ENCODE measurements around the gene KPNA4.
"Not testable (repeated sequence)": the region's sequence is repeated elsewhere in the genome, so short reads cannot be mapped to it uniquely, and the experiment has no call there.

The KPNA4 gene

DNA sequence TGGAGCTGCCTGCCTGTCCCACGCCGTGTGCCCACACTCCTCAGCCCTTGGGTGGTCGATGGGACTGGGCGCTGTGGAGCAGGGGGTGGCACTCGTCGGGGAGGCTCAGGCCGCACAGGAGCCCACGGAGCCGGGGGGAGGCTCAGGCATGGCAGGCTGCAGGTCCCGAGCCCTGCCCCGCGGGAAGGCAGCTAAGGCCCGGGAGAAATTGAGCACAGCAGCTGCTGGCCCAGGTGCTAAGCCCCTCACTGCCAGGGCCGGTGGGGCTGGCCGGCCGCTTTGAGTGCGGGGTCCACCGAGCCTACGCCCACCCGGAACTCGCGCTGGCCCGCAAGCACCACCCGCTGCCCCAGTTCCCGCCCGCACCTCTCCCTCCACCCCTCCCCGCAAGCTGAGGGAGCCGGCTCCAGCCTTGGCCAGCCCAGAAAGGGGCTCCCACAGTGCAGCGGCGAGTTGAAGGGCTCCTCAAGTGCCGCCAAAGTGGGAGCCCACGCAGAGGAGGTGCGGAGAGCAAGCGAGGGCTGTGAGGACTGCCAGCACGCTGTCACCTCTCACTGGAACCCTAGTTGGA, 8.7 kb upstream of the KPNA4 start:
- not testable (repeated sequence) for DNase-seq (ENCODE audit: low read depth in 3 of 3)

- DNase-seq (ENCODE audit: low read depth in 3 of 3): no peak
Measured at GRCh38 chr3:160569894-160570652, 4.7 kb upstream of the KPNA4 start.

DNA sequence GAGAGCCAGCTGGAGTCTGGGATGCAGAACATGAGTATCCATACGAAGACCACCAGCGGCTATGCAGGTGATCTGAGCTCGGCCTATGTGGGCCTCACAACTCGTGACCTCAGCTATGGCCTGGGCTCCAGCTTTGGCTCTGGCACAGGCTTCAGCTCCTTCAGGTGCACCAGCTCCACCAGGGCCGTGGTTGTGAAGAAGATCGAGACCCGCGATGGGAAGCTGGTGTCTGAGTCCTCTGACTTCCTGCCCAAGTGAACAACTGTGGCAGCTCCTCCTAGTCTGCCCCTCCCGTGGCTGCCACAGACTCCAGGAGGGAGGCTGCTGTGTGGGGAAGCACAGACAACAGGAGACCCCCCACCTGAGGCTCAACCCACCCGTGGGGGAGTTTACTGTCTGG, 3.6 kb upstream of the KPNA4 start:
- no peak for DNase-seq (ENCODE audit: low read depth in 3 of 3)

DNA sequence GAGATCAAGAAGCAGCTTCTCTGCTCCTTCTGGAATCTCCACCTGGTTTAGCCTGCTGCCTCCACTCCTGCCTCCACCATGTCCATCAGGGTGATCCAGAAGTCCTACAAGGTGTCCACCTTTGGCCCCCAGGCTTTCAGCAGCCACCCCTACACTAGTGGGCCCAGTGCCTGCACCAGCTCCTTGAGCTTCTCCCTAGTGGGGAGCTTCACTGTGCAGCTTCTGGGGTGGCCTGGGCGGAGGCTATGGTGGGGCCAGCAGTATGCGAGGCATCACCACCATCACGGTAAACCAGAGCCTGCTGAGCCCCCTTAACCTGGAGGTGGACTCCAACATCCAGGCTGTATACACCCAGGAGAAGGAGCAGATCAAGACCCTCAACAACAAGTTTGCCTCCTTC, 2.4 kb upstream of the KPNA4 start:
- DNase-seq (ENCODE audit: low read depth in 3 of 3): no peak

GRCh38 chr3:160566499-160566898, 1.1 kb upstream of the KPNA4 start:
- DNase-seq (ENCODE audit: low read depth in 3 of 3): no peak

GRCh38 chr3:160564949-160565441, 376 bp downstream of the KPNA4 start:
- DNase-seq (ENCODE audit: low read depth in 3 of 3): no peak

GRCh38 chr3:160564258-160564911, 986 bp downstream of the KPNA4 start:
- no peak for DNase-seq (ENCODE audit: low read depth in 3 of 3)

- no peak for DNase-seq (ENCODE audit: low read depth in 3 of 3)
Measured at GRCh38 chr3:160562952-160563351, 2.4 kb downstream of the KPNA4 start.

DNA sequence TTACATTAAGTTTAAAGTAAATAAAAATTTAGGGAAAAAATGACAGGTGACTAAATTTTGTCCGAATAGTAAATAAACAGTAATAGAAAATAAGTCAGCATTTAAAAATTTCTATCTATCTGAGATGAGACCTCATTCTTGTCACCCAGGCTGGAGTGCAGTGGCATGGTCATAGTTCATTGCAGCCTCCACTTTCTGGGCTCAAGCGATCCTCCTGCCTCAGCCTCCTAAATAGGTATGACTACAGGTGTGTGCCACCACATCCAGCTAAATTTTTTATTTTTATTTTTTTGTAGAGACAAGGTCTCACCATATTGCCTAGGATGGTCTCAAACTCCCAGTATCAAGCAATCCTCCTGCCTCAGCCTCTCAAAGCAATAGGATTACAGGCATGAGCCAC, 7.8 kb downstream of the KPNA4 start:
- no peak for DNase-seq (ENCODE audit: low read depth in 3 of 3)

DNA sequence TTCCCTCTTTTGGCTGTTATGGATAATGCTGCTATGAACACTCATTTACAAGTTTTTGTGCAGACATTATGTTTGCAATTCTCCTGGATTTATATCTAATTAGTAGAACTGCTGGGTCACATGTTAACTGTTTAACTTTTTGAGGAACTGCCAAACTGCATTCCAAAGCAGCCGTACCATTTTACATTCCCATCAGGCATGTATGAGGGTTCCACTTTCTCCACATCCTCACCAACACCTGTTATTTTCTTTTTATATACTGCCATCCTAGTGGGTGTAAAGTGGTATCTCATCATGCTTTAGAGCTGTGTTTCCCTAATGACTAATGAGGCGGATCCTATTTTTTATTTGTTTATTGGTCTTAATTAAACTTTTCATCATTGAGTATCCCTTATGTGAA, 9.2 kb downstream of the KPNA4 start:
- no peak for DNase-seq (ENCODE audit: low read depth in 3 of 3)

GRCh38 chr3:160554980-160555379, 10.4 kb downstream of the KPNA4 start:
- DNase-seq (ENCODE audit: low read depth in 3 of 3): no peak

- no peak for DNase-seq (ENCODE audit: low read depth in 3 of 3)
Measured at GRCh38 chr3:160553827-160554226, 11.5 kb downstream of the KPNA4 start.

GRCh38 chr3:160546727-160547126, 18.6 kb downstream of the KPNA4 start:
- no peak for DNase-seq (ENCODE audit: low read depth in 3 of 3)

DNA sequence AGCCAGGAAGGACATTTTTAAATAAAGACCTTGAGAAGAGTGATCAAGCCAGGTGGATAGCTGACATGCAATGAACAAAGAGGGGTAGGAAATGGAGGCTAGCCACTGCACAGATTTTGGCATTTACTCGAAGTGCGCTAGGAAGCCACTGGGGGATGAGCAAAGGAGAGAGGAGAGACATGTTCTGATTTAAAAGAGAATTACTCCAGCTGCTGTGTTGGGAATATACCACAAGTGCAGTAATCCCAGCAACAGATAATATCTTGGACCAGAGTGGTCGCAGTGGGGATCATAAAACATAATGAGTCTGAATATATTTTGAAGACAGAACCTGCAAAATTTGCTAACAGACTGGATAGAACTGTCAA, 19.9 kb downstream of the KPNA4 start:
- no peak for DNase-seq (ENCODE audit: low read depth in 3 of 3)

DNA sequence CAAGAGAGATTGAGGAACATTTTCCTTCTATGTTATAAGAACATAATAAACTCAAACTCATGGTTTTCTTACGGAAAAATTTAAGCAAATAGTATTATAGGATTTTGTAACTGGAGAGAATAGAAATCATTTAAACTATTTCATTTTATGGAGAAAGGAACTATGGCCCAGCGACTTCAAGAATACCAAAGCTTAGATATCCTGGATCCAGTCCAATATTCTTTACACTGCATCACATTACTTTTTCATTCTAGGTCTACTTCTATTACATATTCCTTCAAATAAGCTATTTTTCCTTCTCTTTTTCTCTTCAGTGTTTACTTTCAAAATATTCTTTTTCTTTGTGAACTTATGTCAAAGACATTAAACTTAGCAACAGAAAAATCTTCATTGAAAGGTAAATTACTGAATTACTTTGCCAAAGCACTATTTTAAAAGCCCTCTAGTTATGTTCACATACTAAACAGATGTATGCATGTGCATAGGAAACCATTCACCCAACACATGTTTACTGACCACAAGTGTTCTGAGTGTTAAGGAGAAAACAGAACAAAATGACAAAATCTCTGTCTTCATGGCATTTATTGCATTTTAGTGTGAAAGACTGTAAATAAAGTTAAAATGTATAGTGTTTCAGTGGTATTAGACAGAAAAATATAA, 20.4 kb downstream of the KPNA4 start:
- no peak for DNase-seq (ENCODE audit: low read depth in 3 of 3)

DNA sequence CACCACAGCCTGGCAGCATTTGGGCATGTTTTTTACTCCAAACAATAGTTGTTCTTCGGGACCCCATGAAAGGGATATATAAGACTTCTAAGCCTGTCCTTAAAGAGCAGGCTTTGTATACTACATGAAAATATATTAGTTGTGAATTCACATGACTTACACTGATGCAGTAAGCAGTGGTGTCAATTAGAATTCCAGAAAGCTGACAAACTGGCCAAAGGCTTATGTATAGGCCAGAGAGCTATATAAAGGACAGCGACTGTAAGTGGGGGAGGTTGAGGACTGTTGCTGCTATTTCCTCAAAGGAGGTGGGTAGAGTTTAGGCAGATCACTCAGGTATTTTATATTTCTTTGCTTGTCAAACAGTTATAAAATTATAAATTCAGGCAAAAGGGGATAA, 24.8 kb downstream of the KPNA4 start:
- DNase-seq (ENCODE audit: low read depth in 3 of 3): no peak

DNA sequence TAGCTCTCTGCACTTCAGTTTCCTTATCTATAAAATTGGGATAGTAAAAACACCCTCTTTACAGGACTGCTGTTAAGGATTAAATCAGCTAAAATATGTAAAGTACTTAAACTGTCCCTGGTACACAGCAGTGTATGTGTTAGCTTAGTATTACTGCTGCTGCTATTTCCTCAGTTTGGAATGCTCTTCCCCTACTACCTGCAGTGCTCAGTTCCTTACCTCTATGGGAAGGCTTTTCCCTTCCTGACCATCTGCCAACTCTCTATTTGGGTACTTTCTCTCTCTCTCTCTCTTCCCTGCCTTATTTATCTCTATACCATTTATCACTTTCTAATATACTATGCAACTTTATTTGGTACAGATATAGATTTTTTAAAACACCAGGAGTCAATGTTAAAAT, 26.5 kb downstream of the KPNA4 start:
- DNase-seq (ENCODE audit: low read depth in 3 of 3): no peak

DNA sequence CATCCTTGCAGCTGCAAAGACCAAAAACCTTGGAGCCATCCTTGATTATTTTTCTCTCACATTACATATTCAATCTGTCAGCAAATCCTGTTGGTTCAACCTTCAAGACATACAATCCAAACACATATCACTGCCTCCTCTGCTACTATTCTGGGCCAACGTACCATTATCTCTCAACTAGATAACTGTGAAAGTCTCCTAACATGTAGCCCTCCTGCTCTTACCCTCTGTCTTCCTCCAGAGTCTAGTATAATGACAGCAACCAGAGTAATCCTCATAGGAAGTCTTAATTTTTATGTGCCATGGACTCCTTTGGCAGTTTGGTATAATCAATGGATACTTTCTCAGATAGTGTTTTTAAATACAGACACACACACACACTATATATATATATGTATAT, 27.6 kb downstream of the KPNA4 start:
- DNase-seq (ENCODE audit: low read depth in 3 of 3): no peak

GRCh38 chr3:160532371-160532770, 33.0 kb downstream of the KPNA4 start:
- no peak for DNase-seq (ENCODE audit: low read depth in 3 of 3)

GRCh38 chr3:160531311-160531710, 34.1 kb downstream of the KPNA4 start:
- no peak for DNase-seq (ENCODE audit: low read depth in 3 of 3)

GRCh38 chr3:160516391-160516790, 49.0 kb downstream of the KPNA4 start:
- not testable (repeated sequence) for DNase-seq (ENCODE audit: low read depth in 3 of 3)

- no peak for DNase-seq (ENCODE audit: low read depth in 3 of 3)
Measured at GRCh38 chr3:160501325-160501724, 64.0 kb downstream of the KPNA4 start.

DNA sequence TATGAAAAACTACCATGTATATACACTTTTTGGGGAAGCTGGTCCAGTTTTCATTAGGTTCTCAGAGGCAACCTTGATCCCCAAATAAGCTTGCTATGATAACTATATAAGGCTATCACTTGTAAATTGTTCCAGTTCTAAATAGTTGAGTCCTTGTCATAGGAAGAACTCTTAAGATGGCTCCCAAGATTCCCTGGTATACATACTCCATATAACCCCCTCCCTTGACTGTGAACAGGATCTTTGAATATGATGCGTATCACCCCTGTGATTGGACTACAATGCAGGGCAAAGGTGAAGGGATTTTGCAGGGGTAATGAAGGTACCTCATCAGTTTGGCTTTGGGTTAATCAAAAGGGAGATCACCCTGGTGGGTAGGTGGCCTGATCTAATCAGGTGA, 67.2 kb downstream of the KPNA4 start:
- no peak for DNase-seq (ENCODE audit: low read depth in 3 of 3)
